ENCODE measurements around the gene NELFB.

NELFB gene

DNA sequence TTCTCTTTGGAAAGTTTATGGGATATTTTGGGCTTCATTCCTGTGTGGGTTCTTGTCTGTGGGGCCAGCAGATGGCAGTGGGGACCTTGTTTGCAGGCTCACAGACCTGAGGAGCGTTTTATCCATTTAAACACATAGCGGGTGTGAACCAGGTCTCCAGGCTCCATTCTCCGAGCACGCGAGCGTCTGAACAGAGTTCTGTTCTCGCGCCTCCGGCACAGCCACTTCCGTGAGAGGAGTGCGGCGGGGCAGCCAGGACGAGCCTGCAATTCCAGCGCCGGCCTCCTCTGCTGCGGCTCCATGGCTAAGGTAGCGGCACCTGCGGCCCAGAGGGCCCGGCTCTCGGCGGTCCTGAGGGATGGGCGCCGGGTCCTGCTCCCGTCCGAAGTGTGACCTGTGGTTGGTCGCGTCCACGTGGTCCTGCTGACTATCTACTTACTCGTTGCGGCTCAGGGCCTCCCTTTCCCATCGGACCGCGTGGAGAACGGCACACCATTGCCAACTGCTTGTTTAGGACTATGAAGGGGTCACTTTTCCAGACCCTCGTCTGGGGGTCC, 39.6 kb downstream of the NELFB start:
- DNase-seq = no peak

- no peak for DNase-seq
Measured at GRCh38 chr9:137295238-137295811, 40.2 kb downstream of the NELFB start.

DNA sequence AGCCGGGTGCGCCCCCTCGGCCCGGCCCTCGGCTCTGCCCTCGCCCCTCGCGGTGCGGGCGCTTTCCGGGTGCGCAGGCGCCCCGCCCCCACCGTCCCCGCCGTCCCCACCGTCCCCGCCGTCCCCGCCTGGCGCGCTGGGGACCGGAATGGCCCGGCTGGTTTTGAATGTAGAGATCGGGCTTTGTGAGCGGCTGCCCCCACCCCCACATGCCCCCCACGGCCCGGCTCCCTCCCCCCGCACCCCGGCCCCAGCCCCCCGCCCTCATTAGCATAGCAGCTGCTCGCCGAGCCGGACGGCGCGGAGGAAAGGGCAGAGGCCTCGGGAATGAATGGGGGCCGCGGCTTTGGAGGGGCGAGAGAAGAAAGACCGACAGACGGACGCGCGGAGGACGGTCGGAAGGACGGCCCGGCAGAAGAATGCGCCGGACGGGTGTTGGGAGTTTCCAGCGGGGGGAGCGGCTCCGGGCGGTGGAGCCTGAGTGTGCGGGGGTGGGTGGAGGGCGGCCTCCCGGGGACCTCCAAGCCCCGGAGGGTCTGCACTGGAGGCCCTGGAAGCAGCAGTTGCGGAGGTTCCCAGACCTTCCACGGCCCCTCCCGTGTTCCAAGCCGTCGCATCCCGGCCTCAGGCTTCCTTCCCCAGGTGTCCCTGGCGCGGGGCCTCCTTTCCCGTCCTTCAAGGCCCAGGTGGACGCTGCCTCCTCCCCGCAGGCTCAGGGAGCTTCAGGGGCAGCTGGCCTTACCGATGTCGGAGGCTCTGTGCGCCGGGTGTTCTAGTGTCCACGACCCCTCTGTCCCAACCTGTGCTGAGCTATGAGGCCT, 40.9 kb downstream of the NELFB start:
- no peak for DNase-seq

GRCh38 chr9:137296670-137297664, 41.8 kb downstream of the NELFB start:
- no peak for DNase-seq

DNA sequence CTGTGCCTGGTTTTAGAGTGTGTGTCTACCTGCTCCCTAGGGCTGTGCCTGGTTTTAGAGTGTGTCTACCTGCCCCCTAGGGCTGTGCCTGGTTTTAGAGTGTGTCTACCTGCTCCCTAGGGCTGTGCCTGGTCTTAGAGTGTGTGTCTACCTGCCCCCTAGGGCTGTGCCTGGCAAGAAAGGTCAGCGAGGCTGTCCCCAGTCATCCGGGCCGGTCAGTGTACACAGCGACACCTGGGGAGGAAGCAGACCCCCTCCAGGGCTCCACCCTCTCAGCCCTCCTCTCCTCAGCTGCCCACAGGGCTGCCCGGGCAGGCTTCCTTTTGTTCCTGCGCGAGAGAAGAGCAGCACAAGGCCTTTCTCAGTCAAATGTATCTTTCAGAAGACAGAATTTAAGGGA, 42.8 kb downstream of the NELFB start:
- DNase-seq = no peak

DNA sequence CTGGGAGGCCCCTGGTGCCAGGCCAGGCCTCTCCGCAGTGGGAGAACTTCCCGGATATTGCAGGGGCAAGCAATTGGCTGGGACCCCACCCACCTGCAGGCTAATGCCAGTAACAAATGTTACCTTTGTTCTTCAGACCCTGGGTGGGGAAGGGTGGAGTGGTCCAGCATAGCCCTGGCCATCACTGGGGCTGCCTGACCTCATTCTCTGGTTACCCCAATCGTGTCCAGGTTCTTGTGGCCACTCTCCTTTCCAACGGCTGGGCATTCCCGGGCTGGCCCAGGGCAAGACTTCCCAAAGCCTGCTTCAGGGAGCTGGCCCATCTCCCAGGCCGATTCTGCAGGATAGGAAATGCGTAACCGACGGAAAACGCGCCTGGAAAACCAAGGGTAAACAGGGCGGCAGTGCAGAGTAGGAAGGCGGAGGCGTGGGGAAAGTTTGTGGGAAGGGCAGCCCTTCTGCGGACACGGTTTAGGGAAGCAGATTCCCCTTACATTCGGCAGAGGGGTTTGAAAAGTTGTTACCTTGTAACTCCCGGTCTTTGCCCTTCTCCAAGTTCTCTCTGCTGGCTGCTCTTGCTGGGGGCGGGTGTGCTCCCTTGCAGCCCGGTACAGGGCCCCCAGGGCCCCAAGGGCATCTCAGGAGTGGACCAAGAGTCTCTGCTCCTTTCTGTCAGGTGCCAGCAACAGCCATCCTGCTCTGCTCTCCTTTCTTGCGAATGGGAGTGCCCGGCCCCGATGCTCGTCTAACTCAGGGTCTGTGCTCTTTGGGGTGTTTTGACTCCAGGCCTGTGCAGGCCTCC, 43.5 kb downstream of the NELFB start:
- no peak for DNase-seq

- DNase-seq = no peak
Measured at GRCh38 chr9:137299203-137299565, 44.1 kb downstream of the NELFB start.

GRCh38 chr9:137299938-137300337, 44.8 kb downstream of the NELFB start:
- DNase-seq = no peak

GRCh38 chr9:137300567-137301080, 45.5 kb downstream of the NELFB start:
- DNase-seq = peak; percentile 55

- peak; percentile 42 for DNase-seq
Measured at GRCh38 chr9:137301081-137301947, 46.2 kb downstream of the NELFB start.

- peak; percentile 88 for DNase-seq
Measured at GRCh38 chr9:137302118-137302448, 47.0 kb downstream of the NELFB start, which contains the start of gene NRARP. TSS of gene NRARP (minus strand) at chr9:137302271. CDS start at chr9:137301928, 343 bp downstream.

DNA sequence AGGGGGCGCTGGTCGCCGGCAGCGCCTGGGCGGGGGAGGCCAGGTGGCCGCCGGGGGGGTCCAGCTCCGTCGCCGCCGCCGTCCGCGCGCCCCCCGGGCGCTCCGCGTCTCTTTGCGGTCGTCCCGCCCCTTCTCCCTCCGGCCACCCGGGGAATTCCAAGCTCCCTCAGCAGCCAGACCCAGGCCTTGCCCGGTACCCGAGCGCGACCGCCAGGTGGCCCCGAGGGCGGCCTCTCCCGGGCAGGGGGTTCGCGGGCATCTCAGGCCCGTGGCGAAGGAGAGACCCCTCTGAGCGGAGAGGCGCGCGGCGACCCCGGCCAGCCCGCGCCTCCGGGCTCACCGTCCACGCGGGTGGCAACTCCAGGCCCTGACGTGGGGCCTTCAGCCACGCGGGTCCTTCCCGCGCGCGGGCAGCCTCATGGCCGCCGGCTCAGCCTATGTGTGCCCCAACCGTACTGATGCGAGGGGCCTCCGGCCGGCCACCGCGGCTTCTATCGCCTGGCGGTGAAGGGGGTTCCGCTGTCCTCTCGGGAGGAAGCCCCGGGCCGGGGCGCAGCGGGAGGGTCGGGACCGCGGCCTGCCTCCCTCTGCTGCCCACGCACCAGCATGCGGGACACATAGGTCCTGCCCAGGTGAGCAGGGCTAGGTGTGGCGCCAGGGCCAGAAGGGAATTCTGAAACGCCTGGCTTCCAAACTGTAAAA, 47.5 kb downstream of the NELFB start:
- DNase-seq = peak; percentile 74

DNA sequence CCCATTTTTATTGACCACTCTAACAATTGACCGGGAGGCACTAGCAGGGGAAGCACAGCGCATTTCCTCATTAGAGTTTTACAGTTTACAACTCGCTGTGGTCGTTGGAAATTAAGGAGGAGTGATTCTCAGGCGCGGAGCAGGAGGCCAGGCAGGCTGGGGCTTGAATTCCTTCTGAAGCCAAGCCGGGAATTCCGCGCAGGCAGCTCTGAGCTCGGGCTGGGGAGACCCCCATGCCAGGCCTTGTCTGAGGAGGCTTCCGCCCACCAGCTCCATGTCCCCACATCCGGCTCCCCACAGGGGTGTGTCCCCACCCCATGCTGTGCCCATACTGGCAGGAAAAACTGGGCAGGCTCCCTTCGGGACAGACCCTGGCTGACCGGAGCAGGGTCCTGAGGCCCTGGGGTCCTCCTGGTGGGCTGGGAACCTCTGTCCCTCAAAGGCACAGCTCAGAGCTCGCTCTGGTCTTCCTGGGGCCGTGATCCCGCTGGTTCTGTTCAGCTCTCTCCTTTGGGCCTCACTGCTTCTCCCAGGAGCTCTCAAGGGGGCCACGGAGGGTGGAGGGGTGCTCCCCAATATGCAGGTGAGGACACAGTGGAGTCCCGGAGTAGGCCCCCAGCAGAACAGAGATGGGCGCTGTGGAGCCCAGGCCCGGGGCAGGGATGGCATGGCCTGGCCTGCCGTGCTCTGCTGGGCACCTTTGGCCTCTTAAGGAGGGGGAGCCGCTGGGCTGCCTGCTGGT, 48.2 kb downstream of the NELFB start:
- peak; percentile 30 for DNase-seq

DNA sequence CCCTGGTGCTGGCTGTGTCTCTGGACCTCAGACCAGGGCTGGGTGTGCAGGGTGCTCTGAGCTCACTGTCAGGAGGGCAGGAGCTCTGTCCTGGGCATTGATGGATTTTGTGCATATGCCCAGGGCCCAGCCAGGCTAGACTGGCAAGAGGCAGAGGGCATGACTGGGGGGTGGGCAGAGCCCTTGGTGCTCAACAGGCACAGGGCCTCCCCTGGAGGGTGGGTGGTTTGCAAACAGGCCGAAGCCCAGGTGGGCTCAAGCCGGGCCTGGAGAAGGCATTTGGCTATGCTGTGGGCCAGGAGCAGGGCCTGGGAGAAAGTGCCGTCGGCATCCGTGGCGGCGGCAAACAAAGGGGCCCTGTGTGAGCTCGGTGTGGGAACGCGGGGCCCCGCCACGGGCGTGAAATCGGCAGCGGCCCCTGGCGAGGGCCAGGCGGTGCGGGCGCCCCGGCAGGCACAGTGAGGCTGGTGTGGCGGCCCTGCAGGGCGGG, 48.8 kb downstream of the NELFB start:
- no peak for DNase-seq

- peak; percentile 70 for DNase-seq
Measured at GRCh38 chr9:137304383-137305059, 49.4 kb downstream of the NELFB start.

GRCh38 chr9:137305060-137305797, 50.1 kb downstream of the NELFB start:
- peak; percentile 86 for DNase-seq

- DNase-seq = no peak
Measured at GRCh38 chr9:137305798-137306065, 50.6 kb downstream of the NELFB start.

Data from NCI-H2171 treated with DMSO at 0.1 percent for 48 hours (cell line).